HEK293 (cell line): Measurements from ENCODE around the gene RPL10A.

ENCODE experiments used
- KLF9 ChIP-seq: fragments of 450-650 bp; formaldehyde crosslinking; IDR thresholded peaks from 2 replicates; pipeline ENCODE4 v1.5.1; 2016; ENCODE audit warnings: missing biosample characterization, missing genetic modification characterization, low read depth
- SCRT1 ChIP-seq: fragments of 450-650 bp; formaldehyde crosslinking; IDR thresholded peaks from 2 replicates; pipeline ENCODE4 v1.5.1; 2016; ENCODE audit warnings: missing biosample characterization, missing genetic modification characterization, borderline replicate concordance
- SETDB1 ChIP-seq: IDR thresholded peaks from one replicate; pipeline ENCODE4 v1.6.1; 2017; ENCODE audit warnings: mild to moderate bottlenecking, low read length, moderate library complexity, mixed read lengths; ENCODE audit not compliant: insufficient read length
- ZBTB1 ChIP-seq: fragments of 450-650 bp; formaldehyde crosslinking; IDR thresholded peaks from 2 replicates; pipeline ENCODE4 v1.5.1; 2016; ENCODE audit warnings: missing biosample characterization, missing genetic modification characterization
- ZFHX2 ChIP-seq: fragments of 450-650 bp; formaldehyde crosslinking; conservative IDR thresholded peaks from 2 replicates; pipeline ENCODE4 v1.5.1; 2016; ENCODE audit warnings: missing biosample characterization, missing genetic modification characterization
- ZNF10 ChIP-seq: fragments of 450-650 bp; formaldehyde crosslinking; IDR thresholded peaks from 2 replicates; pipeline ENCODE4 v1.5.1; 2017; ENCODE audit warnings: missing biosample characterization, missing genetic modification characterization
- ZNF16 ChIP-seq: fragments of 450-650 bp; formaldehyde crosslinking; IDR thresholded peaks from 2 replicates; pipeline ENCODE4 v1.5.1; 2016; ENCODE audit warnings: low read depth, missing biosample characterization, missing genetic modification characterization
- ZNF174 ChIP-seq: fragments of 450-650 bp; formaldehyde crosslinking; IDR thresholded peaks from 2 replicates; pipeline ENCODE4 v1.5.0; 2017; ENCODE audit warnings: missing biosample characterization, mild to moderate bottlenecking, missing genetic modification characterization
- ZNF350 ChIP-seq: fragments of 450-650 bp; formaldehyde crosslinking; IDR thresholded peaks from 2 replicates; pipeline ENCODE4 v1.5.0; 2017; ENCODE audit warnings: missing biosample characterization, mild to moderate bottlenecking, missing genetic modification characterization
- ZNF366 ChIP-seq: fragments of 450-650 bp; formaldehyde crosslinking; conservative IDR thresholded peaks from 2 replicates; pipeline ENCODE4 v1.5.1; 2016; ENCODE audit warnings: missing biosample characterization, missing genetic modification characterization
- ZNF514 ChIP-seq: fragments of 450-650 bp; formaldehyde crosslinking; IDR thresholded peaks from 2 replicates; pipeline ENCODE4 v1.5.1; 2016; ENCODE audit warnings: missing biosample characterization, missing genetic modification characterization
- ZNF529 ChIP-seq: fragments of 450-650 bp; formaldehyde crosslinking; IDR thresholded peaks from 2 replicates; pipeline ENCODE4 v1.5.1; 2017; ENCODE audit warnings: missing genetic modification characterization, missing biosample characterization; ENCODE audit not compliant: insufficient replicate concordance
- ZNF530 ChIP-seq: fragments of 450-650 bp; formaldehyde crosslinking; IDR thresholded peaks from 2 replicates; pipeline ENCODE4 v1.5.1; 2016; ENCODE audit warnings: low read depth, missing biosample characterization, missing genetic modification characterization
- ZNF544 ChIP-seq: fragments of 450-650 bp; formaldehyde crosslinking; IDR thresholded peaks from 2 replicates; pipeline ENCODE4 v1.5.0; 2017; ENCODE audit warnings: missing biosample characterization, missing genetic modification characterization
- ZNF600 ChIP-seq: fragments of 450-650 bp; formaldehyde crosslinking; IDR thresholded peaks from 2 replicates; pipeline ENCODE4 v1.5.1; 2016; ENCODE audit warnings: missing biosample characterization, missing genetic modification characterization
- ZNF626 ChIP-seq: fragments of 450-650 bp; sonication (Bioruptor Pico); formaldehyde crosslinking; IDR thresholded peaks from 2 replicates; pipeline ENCODE4 v1.5.1; 2018; ENCODE audit warnings: missing biosample characterization, missing genetic modification characterization, inconsistent platforms
- ZNF664 ChIP-seq: fragments of 450-650 bp; formaldehyde crosslinking; IDR thresholded peaks from 2 replicates; pipeline ENCODE4 v1.5.1; 2016; ENCODE audit warnings: missing biosample characterization, missing genetic modification characterization
- ZNF670 ChIP-seq: fragments of 450-650 bp; formaldehyde crosslinking; IDR thresholded peaks from 2 replicates; pipeline ENCODE4 v1.5.1; 2016; ENCODE audit warnings: missing biosample characterization, missing genetic modification characterization, low read depth
- ZNF777 ChIP-seq: fragments of 450-650 bp; formaldehyde crosslinking; IDR thresholded peaks from 2 replicates; pipeline ENCODE4 v1.5.1; 2017; ENCODE audit warnings: missing biosample characterization, missing genetic modification characterization, borderline replicate concordance
- ZNF792 ChIP-seq: fragments of 450-650 bp; formaldehyde crosslinking; IDR thresholded peaks from 2 replicates; pipeline ENCODE4 v1.5.1; 2016; ENCODE audit warnings: missing biosample characterization, missing genetic modification characterization
- TF ChIP-seq, protein P1 (sequence below): fragments of 450-650 bp; formaldehyde crosslinking; IDR thresholded peaks from 2 replicates; pipeline ENCODE4 v1.5.1; 2016; ENCODE audit warnings: missing biosample characterization, missing genetic modification characterization
- TF ChIP-seq, protein P2 (sequence below): fragments of 450-650 bp; formaldehyde crosslinking; IDR thresholded peaks from 2 replicates; pipeline ENCODE4 v1.5.1; 2016; ENCODE audit warnings: missing biosample characterization, missing genetic modification characterization
- TF ChIP-seq, protein P3 (sequence below): fragments of 450-650 bp; formaldehyde crosslinking; IDR thresholded peaks from 2 replicates; pipeline ENCODE4 v1.5.1; 2016; ENCODE audit warnings: missing biosample characterization, missing genetic modification characterization, low read depth
- TF ChIP-seq, protein P4 (sequence below): fragments of 450-650 bp; formaldehyde crosslinking; IDR thresholded peaks from 2 replicates; pipeline ENCODE4 v1.5.1; 2016; ENCODE audit warnings: missing biosample characterization, missing genetic modification characterization, borderline replicate concordance
- TF ChIP-seq, protein P5 (sequence below): fragments of 450-650 bp; formaldehyde crosslinking; IDR thresholded peaks from 2 replicates; pipeline ENCODE4 v1.5.1; 2016; ENCODE audit warnings: missing biosample characterization, missing genetic modification characterization

RPL10A gene

DNA sequence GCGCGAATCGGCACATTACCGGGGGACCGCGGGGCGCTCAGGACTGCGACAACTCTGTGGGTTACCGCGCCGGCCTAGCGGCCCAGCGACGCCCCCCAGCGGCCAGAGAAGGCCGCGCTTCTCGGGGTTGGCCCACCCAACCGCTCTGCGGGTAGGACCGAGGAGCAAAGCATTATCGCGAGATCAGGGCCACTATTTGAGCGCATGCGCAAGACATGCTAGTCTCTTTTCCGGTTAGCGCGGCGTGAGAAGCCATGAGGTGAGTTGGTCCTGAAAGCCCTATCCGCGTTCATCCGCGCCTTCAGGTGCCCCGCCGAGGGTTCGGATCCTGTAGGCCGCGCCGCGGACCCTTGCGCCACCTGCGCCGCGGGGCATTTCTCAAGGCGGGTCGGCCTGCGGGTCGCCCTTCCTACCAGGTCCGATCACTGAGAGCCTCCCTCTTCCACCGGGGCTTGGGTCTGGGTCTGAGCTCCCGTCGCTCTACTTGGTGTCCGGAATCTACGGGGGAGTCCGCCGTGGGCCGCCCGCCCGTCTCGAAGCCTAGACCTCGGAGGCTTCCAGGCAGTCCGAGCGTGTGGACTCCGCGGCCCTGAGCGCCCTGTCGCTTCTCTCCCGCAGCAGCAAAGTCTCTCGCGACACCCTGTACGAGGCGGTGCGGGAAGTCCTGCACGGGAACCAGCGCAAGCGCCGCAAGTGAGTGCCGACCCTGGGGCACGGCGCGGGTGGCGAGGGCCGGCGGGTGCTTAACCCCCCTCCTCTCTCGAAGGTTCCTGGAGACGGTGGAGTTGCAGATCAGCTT, at the start of gene RPL10A (continued):
- no peak for TF ChIP-seq SCRT1 (tag by site-specific recombination)
- TF ChIP-seq ZNF530 (tag by site-specific recombination), result no peak
- 0 out of 2 replicates have a peak, but pooled peaks have one; percentile 2 for TF ChIP-seq ZNF366 (tag by site-specific recombination)
- no peak for TF ChIP-seq ZNF174 (tag by site-specific recombination)
- TF ChIP-seq ZNF792 (tag by site-specific recombination), result no peak; the same call in 1 of the 2 replicates
- peak; percentile 51; the same call in 1 of the 2 replicates for TF ChIP-seq KLF9 (tag by site-specific recombination)
- no peak for TF ChIP-seq ZNF664
- no peak for TF ChIP-seq ZNF600 (tag by site-specific recombination)
- TF ChIP-seq, protein P1, sequence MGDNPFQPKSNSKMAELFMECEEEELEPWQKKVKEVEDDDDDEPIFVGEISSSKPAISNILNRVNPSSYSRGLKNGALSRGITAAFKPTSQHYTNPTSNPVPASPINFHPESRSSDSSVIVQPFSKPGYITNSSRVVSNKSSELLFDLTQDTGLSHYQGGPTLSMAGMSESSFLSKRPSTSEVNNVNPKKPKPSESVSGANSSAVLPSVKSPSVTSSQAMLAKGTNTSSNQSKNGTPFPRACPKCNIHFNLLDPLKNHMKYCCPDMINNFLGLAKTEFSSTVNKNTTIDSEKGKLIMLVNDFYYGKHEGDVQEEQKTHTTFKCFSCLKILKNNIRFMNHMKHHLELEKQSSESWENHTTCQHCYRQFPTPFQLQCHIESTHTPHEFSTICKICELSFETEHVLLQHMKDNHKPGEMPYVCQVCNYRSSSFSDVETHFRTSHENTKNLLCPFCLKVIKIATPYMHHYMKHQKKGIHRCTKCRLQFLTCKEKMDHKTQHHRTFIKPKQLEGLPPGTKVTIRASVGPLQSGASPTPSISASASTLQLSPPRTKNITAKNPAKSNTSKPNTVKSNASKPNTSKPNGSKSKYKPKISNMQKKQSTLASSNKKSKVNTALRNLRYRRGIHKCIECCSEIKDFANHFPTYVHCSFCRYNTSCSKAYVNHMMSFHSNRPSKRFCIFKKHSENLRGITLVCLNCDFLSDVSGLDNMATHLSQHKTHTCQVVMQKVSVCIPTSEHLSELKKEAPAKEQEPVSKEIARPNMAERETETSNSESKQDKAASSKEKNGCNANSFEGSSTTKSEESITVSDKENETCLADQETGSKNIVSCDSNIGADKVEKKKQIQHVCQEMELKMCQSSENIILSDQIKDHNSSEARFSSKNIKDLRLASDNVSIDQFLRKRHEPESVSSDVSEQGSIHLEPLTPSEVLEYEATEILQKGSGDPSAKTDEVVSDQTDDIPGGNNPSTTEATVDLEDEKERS (tag by site-specific recombination), result no peak
- no peak for TF ChIP-seq ZNF544 (tag by site-specific recombination)
- TF ChIP-seq, protein P2, sequence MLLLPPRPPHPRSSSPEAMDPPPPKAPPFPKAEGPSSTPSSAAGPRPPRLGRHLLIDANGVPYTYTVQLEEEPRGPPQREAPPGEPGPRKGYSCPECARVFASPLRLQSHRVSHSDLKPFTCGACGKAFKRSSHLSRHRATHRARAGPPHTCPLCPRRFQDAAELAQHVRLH, result peak; percentile 94
- no peak for TF ChIP-seq ZFHX2
- TF ChIP-seq SETDB1, result no peak
- TF ChIP-seq ZNF10, result no peak
- TF ChIP-seq, protein P3, sequence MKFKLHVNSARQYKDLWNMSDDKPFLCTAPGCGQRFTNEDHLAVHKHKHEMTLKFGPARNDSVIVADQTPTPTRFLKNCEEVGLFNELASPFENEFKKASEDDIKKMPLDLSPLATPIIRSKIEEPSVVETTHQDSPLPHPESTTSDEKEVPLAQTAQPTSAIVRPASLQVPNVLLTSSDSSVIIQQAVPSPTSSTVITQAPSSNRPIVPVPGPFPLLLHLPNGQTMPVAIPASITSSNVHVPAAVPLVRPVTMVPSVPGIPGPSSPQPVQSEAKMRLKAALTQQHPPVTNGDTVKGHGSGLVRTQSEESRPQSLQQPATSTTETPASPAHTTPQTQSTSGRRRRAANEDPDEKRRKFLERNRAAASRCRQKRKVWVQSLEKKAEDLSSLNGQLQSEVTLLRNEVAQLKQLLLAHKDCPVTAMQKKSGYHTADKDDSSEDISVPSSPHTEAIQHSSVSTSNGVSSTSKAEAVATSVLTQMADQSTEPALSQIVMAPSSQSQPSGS, result no peak
- peak; percentile 21; the same call in 1 of the 2 replicates for TF ChIP-seq ZNF777
- TF ChIP-seq ZNF350 (tag by site-specific recombination), result no peak
- TF ChIP-seq ZNF529 (tag by site-specific recombination), result no peak
- no peak for TF ChIP-seq ZNF16 (tag by site-specific recombination)
- no peak for TF ChIP-seq ZNF626
- TF ChIP-seq, protein P4, sequence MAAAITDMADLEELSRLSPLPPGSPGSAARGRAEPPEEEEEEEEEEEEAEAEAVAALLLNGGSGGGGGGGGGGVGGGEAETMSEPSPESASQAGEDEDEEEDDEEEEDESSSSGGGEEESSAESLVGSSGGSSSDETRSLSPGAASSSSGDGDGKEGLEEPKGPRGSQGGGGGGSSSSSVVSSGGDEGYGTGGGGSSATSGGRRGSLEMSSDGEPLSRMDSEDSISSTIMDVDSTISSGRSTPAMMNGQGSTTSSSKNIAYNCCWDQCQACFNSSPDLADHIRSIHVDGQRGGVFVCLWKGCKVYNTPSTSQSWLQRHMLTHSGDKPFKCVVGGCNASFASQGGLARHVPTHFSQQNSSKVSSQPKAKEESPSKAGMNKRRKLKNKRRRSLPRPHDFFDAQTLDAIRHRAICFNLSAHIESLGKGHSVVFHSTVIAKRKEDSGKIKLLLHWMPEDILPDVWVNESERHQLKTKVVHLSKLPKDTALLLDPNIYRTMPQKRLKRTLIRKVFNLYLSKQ, result no peak
- TF ChIP-seq ZBTB1, result no peak
- TF ChIP-seq, protein P5, sequence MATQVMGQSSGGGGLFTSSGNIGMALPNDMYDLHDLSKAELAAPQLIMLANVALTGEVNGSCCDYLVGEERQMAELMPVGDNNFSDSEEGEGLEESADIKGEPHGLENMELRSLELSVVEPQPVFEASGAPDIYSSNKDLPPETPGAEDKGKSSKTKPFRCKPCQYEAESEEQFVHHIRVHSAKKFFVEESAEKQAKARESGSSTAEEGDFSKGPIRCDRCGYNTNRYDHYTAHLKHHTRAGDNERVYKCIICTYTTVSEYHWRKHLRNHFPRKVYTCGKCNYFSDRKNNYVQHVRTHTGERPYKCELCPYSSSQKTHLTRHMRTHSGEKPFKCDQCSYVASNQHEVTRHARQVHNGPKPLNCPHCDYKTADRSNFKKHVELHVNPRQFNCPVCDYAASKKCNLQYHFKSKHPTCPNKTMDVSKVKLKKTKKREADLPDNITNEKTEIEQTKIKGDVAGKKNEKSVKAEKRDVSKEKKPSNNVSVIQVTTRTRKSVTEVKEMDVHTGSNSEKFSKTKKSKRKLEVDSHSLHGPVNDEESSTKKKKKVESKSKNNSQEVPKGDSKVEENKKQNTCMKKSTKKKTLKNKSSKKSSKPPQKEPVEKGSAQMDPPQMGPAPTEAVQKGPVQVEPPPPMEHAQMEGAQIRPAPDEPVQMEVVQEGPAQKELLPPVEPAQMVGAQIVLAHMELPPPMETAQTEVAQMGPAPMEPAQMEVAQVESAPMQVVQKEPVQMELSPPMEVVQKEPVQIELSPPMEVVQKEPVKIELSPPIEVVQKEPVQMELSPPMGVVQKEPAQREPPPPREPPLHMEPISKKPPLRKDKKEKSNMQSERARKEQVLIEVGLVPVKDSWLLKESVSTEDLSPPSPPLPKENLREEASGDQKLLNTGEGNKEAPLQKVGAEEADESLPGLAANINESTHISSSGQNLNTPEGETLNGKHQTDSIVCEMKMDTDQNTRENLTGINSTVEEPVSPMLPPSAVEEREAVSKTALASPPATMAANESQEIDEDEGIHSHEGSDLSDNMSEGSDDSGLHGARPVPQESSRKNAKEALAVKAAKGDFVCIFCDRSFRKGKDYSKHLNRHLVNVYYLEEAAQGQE (tag by site-specific recombination), result peak; percentile 51; the same call in 1 of the 2 replicates
- TF ChIP-seq ZNF670, result no peak
- no peak for TF ChIP-seq ZNF514
